OCI-LY7 (cell line): ENCODE results near the gene BRIP1. TPM values are rescaled to one million over a fixed set of nuclear protein-coding genes. Genes with fewer than 3 reads are reported as not detected.

Experiments
- BruUV-seq: library from RNA; stranded (reverse); fragments of 400-500 nt; replicated peaks from 2 replicates; lab custom pipeline; 2021; lab: Mats Ljungman, UMichigan
- CTCF ChIA-PET: fragments of 300-600 bp; sonication (Branson Sonifier 250); formaldehyde crosslinking; loops from one replicate; lab custom pipeline; 2022; ENCODE audit warnings: antibody characterized with exemption; ENCODE audit not compliant: unreplicated experiment; lab: Charles Lee
- POLR2A ChIA-PET: fragments of 300-600 bp; sonication (Branson Sonifier 250); formaldehyde crosslinking; loops from one replicate; lab custom pipeline; 2022; ENCODE audit warnings: antibody characterized with exemption; lab: Charles Lee
- DNase-seq: peaks from one replicate; pipeline ENCODE4 v3.0.0-alpha.2; 2015; ENCODE audit warnings: low spot score
- H2AFZ ChIP-seq: fragments of 200-600 bp; sonication (generic), shearing (Covaris generic); 2 replicates; pipeline ENCODE4 v1.6.1; 2014; ENCODE audit warnings: mild to moderate bottlenecking, antibody characterized with exemption, low read length, moderate library complexity
- H3K27ac ChIP-seq: fragments of 200-600 bp; sonication (generic); 2 replicates; pipeline ENCODE4 v1.5.1; 2014; ENCODE audit warnings: mixed run types, low read depth, mild to moderate bottlenecking, moderate library complexity, low read length, inconsistent platforms; ENCODE audit not compliant: poor library complexity, severe bottlenecking
- H3K36me3 ChIP-seq: fragments of 200-600 bp; sonication (generic); 2 replicates; pipeline ENCODE4 v1.6.1; 2014; ENCODE audit warnings: mild to moderate bottlenecking, antibody characterized with exemption, low read length, moderate library complexity, mixed read lengths; ENCODE audit not compliant: insufficient read depth
- H3K4me1 ChIP-seq: fragments of 200-600 bp; sonication (generic); 2 replicates; pipeline ENCODE4 v1.5.1; 2014; ENCODE audit warnings: mild to moderate bottlenecking, low read length; ENCODE audit not compliant: insufficient read depth, poor library complexity, severe bottlenecking
- H3K4me2 ChIP-seq: fragments of 200-600 bp; sonication (generic); 2 replicates; pipeline ENCODE4 v1.6.1; 2014; ENCODE audit warnings: mild to moderate bottlenecking, low read length
- H3K4me3 ChIP-seq: fragments of 200-600 bp; sonication (generic); 2 replicates; pipeline ENCODE4 v1.5.1; 2014; ENCODE audit warnings: mild to moderate bottlenecking, low read depth, low read length; ENCODE audit not compliant: poor library complexity, severe bottlenecking
- H3K79me2 ChIP-seq: fragments of 200-600 bp; sonication (generic); 2 replicates; pipeline ENCODE4 v1.6.1; 2016; ENCODE audit warnings: low read depth, mild to moderate bottlenecking, low read length, moderate library complexity, mixed read lengths; ENCODE audit not compliant: insufficient read depth
- H3K9me2 ChIP-seq: fragments of 200-600 bp; sonication (generic); 2 replicates; pipeline ENCODE4 v1.6.1; 2016; ENCODE audit warnings: mild to moderate bottlenecking, low read length, mixed read lengths; ENCODE audit not compliant: insufficient read depth
- H3K9me3 ChIP-seq: fragments of 200-600 bp; sonication (generic); 2 replicates; pipeline ENCODE4 v1.6.1; 2014; ENCODE audit warnings: mild to moderate bottlenecking, mixed run types, low read length, mixed read lengths
- H4K20me1 ChIP-seq: fragments of 200-600 bp; sonication (generic); 2 replicates; pipeline ENCODE4 v1.6.1; 2014; ENCODE audit warnings: mild to moderate bottlenecking, antibody characterized with exemption, low read length, moderate library complexity, mixed read lengths; ENCODE audit not compliant: insufficient read depth
- CTCF ChIP-seq: fragments of 200-600 bp; sonication (generic); conservative IDR thresholded peaks from 2 replicates; pipeline ENCODE4 v1.5.1; 2014; ENCODE audit warnings: mild to moderate bottlenecking, antibody characterized with exemption, low read length, moderate library complexity, mixed read lengths
- EZH2phosphoT487 ChIP-seq: fragments of 200-600 bp; sonication (generic); IDR thresholded peaks from 2 replicates; pipeline ENCODE4 v1.6.1; 2018; ENCODE audit warnings: low read depth, borderline replicate concordance, mild to moderate bottlenecking, mixed run types, antibody characterized with exemption, low read length, moderate library complexity, mixed read lengths
- intact Hi-C: fragments of 100-400 bp; cut with micrococcal nuclease; formaldehyde crosslinking; loops from one replicate; pipeline ENCODE4 v1.10.0; 2022; ENCODE audit not compliant: unreplicated experiment
- total RNA-seq, 2 experiments: library from RNA; depleted of rRNA in 1 of 2; stranded (reverse); fragments of >200 nt in 1 of 2; shearing (Covaris generic) in 1 of 2; gene quantifications; 2 replicates each; pipeline ENCODE4 v1.2.3, GENCODE V29; 2014 to 2022

The BRIP1 gene
- total RNA-seq, 2 experiments from 2014 or later, result 32.5 to 33.8 TPM

DNA sequence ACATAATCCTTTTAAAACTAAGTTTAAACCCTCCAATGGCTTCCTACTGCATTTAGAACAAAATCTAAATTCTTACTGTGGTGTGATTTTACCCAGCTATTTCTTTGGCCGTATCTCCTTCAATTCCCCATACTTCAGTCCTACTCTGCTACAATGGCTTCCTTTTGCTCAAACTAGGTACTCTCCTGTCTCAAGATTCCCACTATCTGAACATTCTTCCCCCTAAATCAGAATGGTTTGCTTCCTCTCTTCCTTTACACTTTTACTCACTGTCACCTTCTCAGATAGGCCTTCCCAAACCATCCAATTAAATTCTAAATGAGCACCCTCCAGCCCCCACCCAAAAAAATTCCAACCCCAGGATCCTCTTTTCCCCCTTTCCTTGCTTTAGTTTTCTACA, 109.2 kb downstream of the BRIP1 start:
- H3K4me3 ChIP-seq, result no peak overlapping the region
- no peak for DNase-seq
- no peaks in the 10 kb centered on the region for H3K9me2 ChIP-seq
- no TSS peak for BruUV-seq
- no peak overlapping the region for H2AFZ ChIP-seq
- peaks cover 83% of the 10 kb centered on the region for H3K36me3 ChIP-seq
- no peaks in the 10 kb centered on the region for H3K79me2 ChIP-seq
- H3K4me1 ChIP-seq, result peaks cover 10% of the 10 kb centered on the region
- ChIA-PET CTCF (no interaction called here), POLR2A (interaction anchor here (0.6 kb wide), 1 partner anchor 1063 kb away, joined by 3 read pairs; no protein-coding TSS in a partner anchor)
- no peak overlapping the region for H3K27ac ChIP-seq
- no peak overlapping the region for H3K4me2 ChIP-seq
- TF ChIP-seq EZH2phosphoT487 (no peak), CTCF (no peak)
- H3K9me3 ChIP-seq, result peaks cover 6% of the 10 kb centered on the region; the same call in 1 of the 2 replicates
- H4K20me1 ChIP-seq, result no peaks in the 10 kb centered on the region
- intact Hi-C loops, result no loop called here

GRCh38 chr17:61753696-61754095, 109.6 kb downstream of the BRIP1 start:
- Histone ChIP-seq H3K9me3 (peaks cover 6% of the 10 kb centered on the region; the same call in 1 of the 2 replicates), H3K36me3 (peaks cover 80% of the 10 kb centered on the region), H4K20me1 (no peaks in the 10 kb centered on the region), H3K79me2 (no peaks in the 10 kb centered on the region), H3K9me2 (no peaks in the 10 kb centered on the region), H2AFZ (no peak overlapping the region), H3K4me3 (no peak overlapping the region), H3K4me2 (no peak overlapping the region), H3K4me1 (peaks cover 10% of the 10 kb centered on the region), H3K27ac (no peak overlapping the region)
- no TSS peak for BruUV-seq
- no peak for DNase-seq
- TF ChIP-seq CTCF, result no peak
- TF ChIP-seq EZH2phosphoT487, result no peak
- CTCF ChIA-PET, result no interaction called here
- POLR2A ChIA-PET, result interaction anchor here (0.6 kb wide), 1 partner anchor 1062 kb away, joined by 3 read pairs; no protein-coding TSS in a partner anchor
- intact Hi-C loops, result no loop called here

DNA sequence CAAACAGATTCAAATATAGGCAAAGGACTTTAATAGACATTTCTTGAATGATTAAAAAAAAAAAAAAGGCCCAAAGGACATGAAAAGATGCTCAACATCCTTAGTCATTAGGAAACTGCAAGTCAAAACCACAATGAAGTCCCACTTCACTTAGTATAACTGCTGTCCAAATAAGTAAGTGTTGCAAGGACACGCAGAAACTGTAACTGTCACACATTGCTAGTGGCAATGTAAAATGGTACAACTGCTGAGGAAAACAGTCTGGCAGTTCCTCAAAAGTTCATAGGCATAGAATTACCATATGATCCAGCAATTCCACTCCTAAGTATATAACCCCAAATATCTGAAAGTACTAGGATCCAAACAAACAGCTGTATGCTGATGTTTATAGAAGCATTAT, 112.7 kb downstream of the BRIP1 start:
- no TSS peak for BruUV-seq
- ChIA-PET POLR2A (no interaction called here), CTCF (no interaction called here)
- Histone ChIP-seq H3K27ac (no peak overlapping the region), H3K36me3 (peaks cover 77% of the 10 kb centered on the region), H4K20me1 (no peaks in the 10 kb centered on the region), H3K9me3 (peaks cover 16% of the 10 kb centered on the region), H3K79me2 (no peaks in the 10 kb centered on the region), H2AFZ (no peak overlapping the region), H3K4me3 (no peak overlapping the region), H3K9me2 (no peaks in the 10 kb centered on the region), H3K4me2 (no peak overlapping the region), H3K4me1 (no peaks in the 10 kb centered on the region)
- DNase-seq, result no peak
- intact Hi-C loops, result no loop called here
- no peak for TF ChIP-seq CTCF
- no peak for TF ChIP-seq EZH2phosphoT487
